GM21447 (cell line): ENCODE measurements around the gene KIAA1755.

Source experiments
- ATAC-seq: cut with Tn5 transposase; IDR thresholded peaks from one replicate; pipeline ENCODE4 v1.9.1; 2021; ENCODE audit not compliant: unreplicated experiment

KIAA1755 gene

GRCh38 chr20:38208088-38208487, 52.4 kb downstream of the KIAA1755 start:
- ATAC-seq: no peak

- ATAC-seq: no peak
These were observed 52.9 kb downstream of the KIAA1755 start for GRCh38 chr20:38207621-38208020.

- no peak for ATAC-seq
These were observed 55.5 kb downstream of the KIAA1755 start for GRCh38 chr20:38205001-38205400.

GRCh38 chr20:38203981-38204357, 56.6 kb downstream of the KIAA1755 start:
- ATAC-seq: no peak

- ATAC-seq: no peak
These were observed 57.1 kb downstream of the KIAA1755 start for GRCh38 chr20:38203337-38203980.

GRCh38 chr20:38202982-38203293, 57.6 kb downstream of the KIAA1755 start:
- no peak for ATAC-seq

- no peak for ATAC-seq
These were observed 58.2 kb downstream of the KIAA1755 start for GRCh38 chr20:38202153-38202981.

- ATAC-seq: no peak
These were observed 59.2 kb downstream of the KIAA1755 start for GRCh38 chr20:38201356-38201755.

GRCh38 chr20:38200646-38201045, 59.9 kb downstream of the KIAA1755 start:
- ATAC-seq: no peak

- ATAC-seq: no peak
These were observed 60.8 kb downstream of the KIAA1755 start for GRCh38 chr20:38199501-38200390.

GRCh38 chr20:38198238-38198861, 62.2 kb downstream of the KIAA1755 start:
- ATAC-seq: no peak

GRCh38 chr20:38197619-38198018, 62.9 kb downstream of the KIAA1755 start:
- ATAC-seq: no peak

GRCh38 chr20:38197217-38197616, 63.3 kb downstream of the KIAA1755 start:
- ATAC-seq: no peak

GRCh38 chr20:38196592-38196991, 63.9 kb downstream of the KIAA1755 start:
- no peak for ATAC-seq

- ATAC-seq: no peak
These were observed 64.5 kb downstream of the KIAA1755 start for GRCh38 chr20:38196076-38196475.

- no peak for ATAC-seq
These were observed 65.0 kb downstream of the KIAA1755 start for GRCh38 chr20:38195521-38195920.

- no peak for ATAC-seq
These were observed 65.5 kb downstream of the KIAA1755 start for GRCh38 chr20:38194971-38195504.

- ATAC-seq: no peak
These were observed 66.9 kb downstream of the KIAA1755 start for GRCh38 chr20:38193586-38194105.

GRCh38 chr20:38192323-38192885, 68.1 kb downstream of the KIAA1755 start:
- ATAC-seq: no peak

GRCh38 chr20:38191654-38192053, 68.9 kb downstream of the KIAA1755 start:
- no peak for ATAC-seq
